Measurements from ENCODE around the gene SLC37A4.

Gene SLC37A4

DNA sequence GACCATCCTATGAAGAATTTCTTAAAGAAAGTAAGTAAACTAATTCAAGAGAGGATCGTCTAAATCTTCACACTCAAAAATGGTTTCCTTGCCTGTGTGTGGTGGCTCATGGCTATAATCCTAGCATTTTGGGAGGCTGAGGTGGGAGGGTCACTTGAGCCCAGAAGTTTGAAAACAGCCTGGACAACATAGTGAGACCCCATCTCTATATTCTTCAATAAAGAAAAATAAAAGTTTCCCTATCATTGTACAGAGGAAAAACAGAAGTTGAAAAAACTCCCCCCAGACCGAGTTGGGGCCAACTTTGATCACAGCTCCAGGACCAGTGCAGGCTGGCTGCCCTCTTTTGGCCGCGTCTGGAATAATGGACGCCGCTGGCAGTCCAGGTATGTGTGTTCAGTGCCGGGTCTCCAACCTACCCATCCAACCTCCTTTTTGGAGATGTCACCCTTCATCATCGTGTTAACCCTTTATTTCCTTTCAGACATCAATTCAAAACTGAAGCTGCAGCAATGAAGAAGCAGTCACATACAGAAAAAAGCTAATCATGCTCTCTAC is 15.5 kb downstream of the SLC37A4 start:
- no peaks in the 10 kb centered on the region for H3K9me3 ChIP-seq
- H3K36me3 ChIP-seq = peaks cover 53 to 65% (median 64%) of the 10 kb centered on the region in 3 donors
- no peaks in the 10 kb centered on the region for H3K27me3 ChIP-seq
- intact Hi-C loops (cut with DNase I; ENCODE audit: low total_unique reads) = no loop called here
- no peak for DNase-seq
- H3K4me3 ChIP-seq = no peak overlapping the region
- TF ChIP-seq, protein P1, sequence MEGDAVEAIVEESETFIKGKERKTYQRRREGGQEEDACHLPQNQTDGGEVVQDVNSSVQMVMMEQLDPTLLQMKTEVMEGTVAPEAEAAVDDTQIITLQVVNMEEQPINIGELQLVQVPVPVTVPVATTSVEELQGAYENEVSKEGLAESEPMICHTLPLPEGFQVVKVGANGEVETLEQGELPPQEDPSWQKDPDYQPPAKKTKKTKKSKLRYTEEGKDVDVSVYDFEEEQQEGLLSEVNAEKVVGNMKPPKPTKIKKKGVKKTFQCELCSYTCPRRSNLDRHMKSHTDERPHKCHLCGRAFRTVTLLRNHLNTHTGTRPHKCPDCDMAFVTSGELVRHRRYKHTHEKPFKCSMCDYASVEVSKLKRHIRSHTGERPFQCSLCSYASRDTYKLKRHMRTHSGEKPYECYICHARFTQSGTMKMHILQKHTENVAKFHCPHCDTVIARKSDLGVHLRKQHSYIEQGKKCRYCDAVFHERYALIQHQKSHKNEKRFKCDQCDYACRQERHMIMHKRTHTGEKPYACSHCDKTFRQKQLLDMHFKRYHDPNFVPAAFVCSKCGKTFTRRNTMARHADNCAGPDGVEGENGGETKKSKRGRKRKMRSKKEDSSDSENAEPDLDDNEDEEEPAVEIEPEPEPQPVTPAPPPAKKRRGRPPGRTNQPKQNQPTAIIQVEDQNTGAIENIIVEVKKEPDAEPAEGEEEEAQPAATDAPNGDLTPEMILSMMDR (IDR thresholded peaks at IDR 0.05) = no peak
- H3K4me1 ChIP-seq = peaks cover 0 to 31% (median 24%) of the 10 kb centered on the region in 4 donors
- no peak overlapping the region for H3K27ac ChIP-seq

DNA sequence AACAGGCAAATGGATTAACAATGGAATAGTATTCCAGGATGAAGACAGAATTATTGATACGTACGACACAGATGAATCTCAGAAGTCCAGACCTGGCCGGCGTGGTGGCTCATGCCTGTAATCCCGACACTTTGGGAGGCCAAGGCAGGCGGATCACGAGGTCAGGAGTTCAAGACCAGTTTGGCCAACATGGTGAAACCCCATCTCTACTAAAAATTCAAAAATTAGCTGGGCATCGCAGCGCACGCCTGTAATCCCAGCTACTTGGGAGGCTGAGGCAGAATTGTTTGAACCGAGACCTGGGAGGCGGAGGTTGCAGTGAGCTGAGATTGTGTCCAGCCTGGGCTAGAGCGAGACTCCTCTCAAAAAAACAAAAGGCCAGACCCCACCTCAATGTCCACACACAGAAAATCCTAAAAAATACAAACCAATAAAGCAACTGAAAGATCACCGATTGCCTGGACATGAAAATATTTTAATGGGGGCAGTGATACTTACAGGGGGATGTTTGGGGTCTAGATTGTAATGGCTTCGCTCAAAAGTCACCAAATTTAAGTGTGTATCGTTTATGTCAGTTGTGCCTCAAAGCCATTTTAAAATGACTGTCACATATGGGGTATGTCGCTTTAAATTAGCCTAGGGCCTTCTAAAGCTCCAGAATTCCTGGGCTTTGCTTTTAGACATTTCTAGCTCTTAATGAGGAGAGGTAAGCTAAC is 16.3 kb downstream of the SLC37A4 start:
- peaks cover 0 to 23% (median 18%) of the 10 kb centered on the region in 4 donors for H3K4me1 ChIP-seq
- no peaks in the 10 kb centered on the region for H3K9me3 ChIP-seq
- DNase-seq = no peak
- H3K27ac ChIP-seq = no peak overlapping the region
- no peaks in the 10 kb centered on the region for H3K27me3 ChIP-seq
- peaks cover 53 to 72% (median 71%) of the 10 kb centered on the region in 3 donors for H3K36me3 ChIP-seq
- TF ChIP-seq, protein P1 (IDR thresholded peaks at IDR 0.05) = no peak
- intact Hi-C loops (cut with DNase I; ENCODE audit: low total_unique reads) = no loop called here
- no peak overlapping the region for H3K4me3 ChIP-seq

DNA sequence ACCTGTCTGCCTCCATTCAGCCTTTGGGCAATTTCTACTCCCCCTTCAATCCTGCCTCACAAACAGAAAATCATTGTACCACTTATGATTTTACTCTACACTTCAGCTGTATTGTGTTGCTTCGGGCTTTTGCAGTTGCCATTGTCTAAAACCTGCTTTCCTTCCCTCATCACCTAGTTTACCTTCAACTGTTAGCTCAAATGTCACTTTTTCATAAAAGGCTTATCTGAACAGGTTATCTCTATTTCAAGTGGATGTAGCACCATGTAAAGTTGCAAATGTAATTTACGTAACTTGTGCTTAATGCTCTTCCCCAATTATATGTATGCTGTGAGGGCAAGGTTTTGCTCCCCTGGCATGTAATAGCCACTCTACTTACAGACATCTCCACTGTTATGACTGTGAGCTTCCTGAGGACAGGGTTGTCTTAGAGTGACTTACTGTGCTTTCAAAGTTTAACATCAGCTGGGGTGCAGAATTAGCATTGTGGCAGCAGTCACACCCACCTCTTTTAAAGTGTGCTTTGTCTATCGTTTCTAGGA is 18.0 kb downstream of the SLC37A4 start:
- TF ChIP-seq, protein P1 (IDR thresholded peaks at IDR 0.05) = no peak
- no peak overlapping the region for H3K27ac ChIP-seq
- peaks cover 60 to 88% (median 86%) of the 10 kb centered on the region in 3 donors for H3K36me3 ChIP-seq
- H3K27me3 ChIP-seq = no peaks in the 10 kb centered on the region
- H3K9me3 ChIP-seq = no peaks in the 10 kb centered on the region
- DNase-seq = no peak
- H3K4me1 ChIP-seq = peaks cover 0 to 22% (median 17%) of the 10 kb centered on the region in 4 donors
- no peak overlapping the region for H3K4me3 ChIP-seq
- intact Hi-C loops (cut with DNase I; ENCODE audit: low total_unique reads) = no loop called here

DNA sequence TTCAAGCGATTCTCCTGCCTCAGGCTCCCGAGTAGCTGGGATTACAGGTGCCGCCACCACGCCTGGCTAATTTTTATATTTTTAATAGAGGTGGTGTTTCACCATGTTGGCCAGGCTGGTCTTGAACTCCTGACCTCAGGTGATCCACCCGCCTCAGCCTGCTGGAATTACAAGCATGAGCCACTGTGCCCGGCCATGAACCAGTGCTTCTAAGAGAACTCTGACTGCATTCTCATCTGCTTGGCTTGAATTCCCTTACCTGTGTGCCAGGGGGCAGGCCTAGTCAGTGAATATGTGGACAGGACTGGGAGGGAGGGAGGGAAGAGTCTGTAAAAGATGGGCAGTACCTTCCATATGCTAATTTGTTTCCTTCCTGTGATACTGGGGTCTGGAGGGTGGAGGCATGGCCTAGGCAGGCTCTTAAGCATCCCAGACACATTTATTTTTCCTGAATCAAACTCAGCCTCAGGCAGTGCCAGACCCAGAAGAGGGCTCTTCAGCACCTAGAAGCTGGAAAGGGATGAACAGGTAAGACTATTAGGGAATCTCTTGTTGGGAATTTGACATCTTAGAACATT is 19.1 kb downstream of the SLC37A4 start:
- no peaks in the 10 kb centered on the region for H3K27me3 ChIP-seq
- H3K27ac ChIP-seq = no peak overlapping the region
- no peak overlapping the region for H3K4me3 ChIP-seq
- intact Hi-C loops (cut with DNase I; ENCODE audit: low total_unique reads) = no loop called here
- no peak for DNase-seq
- H3K4me1 ChIP-seq = peaks cover 0 to 11% (median 9%) of the 10 kb centered on the region in 4 donors
- TF ChIP-seq, protein P1 (IDR thresholded peaks at IDR 0.05) = no peak
- no peaks in the 10 kb centered on the region for H3K9me3 ChIP-seq
- H3K36me3 ChIP-seq = peaks cover 66 to 99% (median 92%) of the 10 kb centered on the region in 3 donors

DNA sequence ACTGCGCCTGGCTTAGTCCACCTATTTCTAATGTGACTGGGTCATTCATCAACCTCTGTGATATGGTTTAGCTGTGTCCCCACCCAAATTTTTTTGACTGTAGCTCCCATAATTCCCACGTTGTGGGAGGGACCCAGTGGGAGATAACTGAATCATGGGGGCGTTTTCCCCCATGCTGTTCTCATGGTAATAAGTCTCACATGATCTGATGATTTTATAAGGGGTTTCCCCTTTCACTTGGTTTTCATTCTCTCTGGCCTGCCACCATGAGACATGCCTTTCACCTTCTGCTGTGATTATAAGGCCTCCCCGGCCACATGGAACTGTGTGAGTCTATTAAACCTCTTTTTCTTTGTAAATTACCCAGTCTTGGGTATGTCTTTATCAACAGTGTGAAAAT is 24.0 kb downstream of the SLC37A4 start:
- Histone ChIP-seq H3K27me3 (no peaks in the 10 kb centered on the region), H3K36me3 (peaks cover 50 to 99% (median 71%) of the 10 kb centered on the region in 3 donors), H3K4me3 (no peak overlapping the region), H3K9me3 (no peaks in the 10 kb centered on the region), H3K4me1 (no peaks in the 10 kb centered on the region), H3K27ac (no peak overlapping the region)
- TF ChIP-seq, protein P1 (IDR thresholded peaks at IDR 0.05) = no peak
- intact Hi-C loops (cut with DNase I; ENCODE audit: low total_unique reads) = no loop called here
- no peak for DNase-seq

Data from tibial artery (tissue), 4 donors.